Smooth muscle cell (in vitro differentiated cells): ENCODE measurements around the gene GUCY2D. TPM values are rescaled to one million over a fixed set of nuclear protein-coding genes. Genes with fewer than 3 reads are reported as not detected.

Experiments used
- DNase-seq: peaks from one replicate; lab custom pipeline; 2025; ENCODE audit not compliant: unreplicated experiment; lab: John Stamatoyannopoulos, UW
- H2AFZ ChIP-seq: fragments of 200-600 bp; sonication (generic); 2 replicates; pipeline ENCODE4 v1.6.0; 2016; ENCODE audit warnings: antibody characterized with exemption, low read depth, mild to moderate bottlenecking
- H3F3A ChIP-seq: fragments of 200-600 bp; sonication (generic); 2 replicates; pipeline ENCODE4 v1.6.0; 2017; ENCODE audit warnings: antibody characterized with exemption, low read depth
- H3K27ac ChIP-seq: fragments of 200-600 bp; sonication (generic); 2 replicates; pipeline ENCODE4 v1.5.1; 2016; ENCODE audit warnings: low read depth, mild to moderate bottlenecking
- H3K27me3 ChIP-seq: fragments of 200-600 bp; sonication (generic); 2 replicates; pipeline ENCODE4 v1.6.1; 2016; ENCODE audit warnings: low read depth, mild to moderate bottlenecking
- H3K36me3 ChIP-seq: fragments of 200-600 bp; sonication (generic); 2 replicates; pipeline ENCODE4 v1.5.1; 2016; ENCODE audit warnings: low read depth
- H3K4me1 ChIP-seq: fragments of 200-600 bp; sonication (generic); 2 replicates; pipeline ENCODE4 v1.5.1; 2016; ENCODE audit warnings: low read depth
- H3K4me2 ChIP-seq: fragments of 200-600 bp; sonication (generic); 2 replicates; pipeline ENCODE4 v1.6.0; 2016; ENCODE audit warnings: mild to moderate bottlenecking
- H3K4me3 ChIP-seq: fragments of 200-600 bp; sonication (generic); 2 replicates; pipeline ENCODE4 v1.5.1; 2016; ENCODE audit warnings: mild to moderate bottlenecking
- H3K79me2 ChIP-seq: fragments of 200-600 bp; sonication (generic); 2 replicates; pipeline ENCODE4 v1.6.0; 2016; ENCODE audit warnings: low read depth, mild to moderate bottlenecking
- H3K9ac ChIP-seq: fragments of 200-600 bp; sonication (generic); 2 replicates; pipeline ENCODE4 v1.6.0; 2016; ENCODE audit warnings: low read depth
- H3K9me3 ChIP-seq: fragments of 200-600 bp; sonication (generic); replicated peaks from 2 replicates; pipeline ENCODE4 v1.5.1; 2016; ENCODE audit warnings: low read depth
- H4K20me1 ChIP-seq: fragments of 200-600 bp; sonication (generic); 2 replicates; pipeline ENCODE4 v1.6.0; 2016; ENCODE audit warnings: low read depth
- CTCF ChIP-seq: fragments of 200-600 bp; sonication (generic); IDR thresholded peaks from 2 replicates; pipeline ENCODE4 v1.5.1; 2017; ENCODE audit warnings: borderline replicate concordance, mild to moderate bottlenecking, antibody characterized with exemption; ENCODE audit not compliant: insufficient read depth, poor library complexity, severe bottlenecking
- WGBS: methylation state at CpG from one replicate; pipeline ENCODE4 v1.1.7; 2016; ENCODE audit warnings: low lambda C conversion rate; 5-methylcytosine and 5-hydroxymethylcytosine counted together
- polyA plus RNA-seq: library from polyadenylated mRNA; unstranded; fragments of >200 nt; fragmentation: Nextera tagmentation; extraction: Ambion mirVana; gene quantifications from 2 replicates; pipeline ENCODE4 v1.2.1, GENCODE V29; 2016
- total RNA-seq: library from RNA; depleted of rRNA; stranded (reverse); fragments of >200 nt; gene quantifications from 2 replicates; pipeline ENCODE4 v1.2.3, GENCODE V29; 2014

GUCY2D gene
- total and polyA plus RNA-seq, 2 experiments from 2014 or later, result 0.57 TPM; not detected in 1

GRCh38 chr17:7959503-7960253 is 42.7 kb upstream of the GUCY2D start:
- Histone ChIP-seq H3K4me3 (no peak overlapping the region), H3K27ac (no peak overlapping the region), H2AFZ (no peak overlapping the region), H3K36me3 (no peaks in the 10 kb centered on the region), H3K79me2 (no peaks in the 10 kb centered on the region), H3K4me2 (no peak overlapping the region), H3K4me1 (no peaks in the 10 kb centered on the region), H4K20me1 (no peaks in the 10 kb centered on the region), H3F3A (peaks cover 10% of the 10 kb centered on the region), H3K27me3 (no peaks in the 10 kb centered on the region), H3K9me3 (no peaks in the 10 kb centered on the region), H3K9ac (no peak overlapping the region)
- DNase-seq, result no peak
- no peak for TF ChIP-seq CTCF
- 93% methylated on average over 9 of the region's 9 CpGs for WGBS

GRCh38 chr17:7961421-7961820 is 41.0 kb upstream of the GUCY2D start:
- no peak for DNase-seq
- peaks cover 3% of the 10 kb centered on the region for H3F3A ChIP-seq
- no peaks in the 10 kb centered on the region for H3K27me3 ChIP-seq
- no peaks in the 10 kb centered on the region for H4K20me1 ChIP-seq
- no peak overlapping the region for H3K9ac ChIP-seq
- H2AFZ ChIP-seq, result no peak overlapping the region
- no peak overlapping the region for H3K4me3 ChIP-seq
- no peaks in the 10 kb centered on the region for H3K4me1 ChIP-seq
- WGBS, result 24% methylated on average over 2 of the region's 2 CpGs
- no peaks in the 10 kb centered on the region for H3K9me3 ChIP-seq
- no peaks in the 10 kb centered on the region for H3K36me3 ChIP-seq
- no peak for TF ChIP-seq CTCF
- no peak overlapping the region for H3K27ac ChIP-seq
- no peaks in the 10 kb centered on the region for H3K79me2 ChIP-seq
- no peak overlapping the region for H3K4me2 ChIP-seq

- 66% methylated on average over 2 of the region's 2 CpGs for WGBS
- Histone ChIP-seq H3K27ac (no peak overlapping the region), H3K4me1 (no peaks in the 10 kb centered on the region), H3K79me2 (no peaks in the 10 kb centered on the region), H4K20me1 (no peaks in the 10 kb centered on the region), H3K27me3 (peaks cover 8% of the 10 kb centered on the region), H3K36me3 (no peaks in the 10 kb centered on the region), H3F3A (no peaks in the 10 kb centered on the region), H3K4me2 (no peak overlapping the region), H3K9ac (no peak overlapping the region), H3K9me3 (no peaks in the 10 kb centered on the region), H2AFZ (no peak overlapping the region), H3K4me3 (no peak overlapping the region)
- no peak for TF ChIP-seq CTCF
- no peak for DNase-seq
Observed at GRCh38 chr17:7967751-7968150, 34.7 kb upstream of the GUCY2D start.

GRCh38 chr17:7969433-7969832 is 33.0 kb upstream of the GUCY2D start:
- no peak for TF ChIP-seq CTCF
- Histone ChIP-seq H3K27ac (no peak overlapping the region), H2AFZ (no peak overlapping the region), H4K20me1 (no peaks in the 10 kb centered on the region), H3K4me1 (no peaks in the 10 kb centered on the region), H3K4me2 (no peak overlapping the region), H3K27me3 (peaks cover 8% of the 10 kb centered on the region), H3K9me3 (no peaks in the 10 kb centered on the region), H3K79me2 (no peaks in the 10 kb centered on the region), H3K36me3 (no peaks in the 10 kb centered on the region), H3F3A (no peaks in the 10 kb centered on the region), H3K4me3 (no peak overlapping the region), H3K9ac (no peak overlapping the region)
- WGBS, result 93% methylated on average over 6 of the region's 6 CpGs
- DNase-seq, result no peak
